HG03196 (cell line): ENCODE measurements around the gene ITPKB.
"Not testable (repeated sequence)": the region's sequence is repeated elsewhere in the genome, so short reads cannot be mapped to it uniquely, and the experiment has no call there.

Experiments used
- ATAC-seq: cut with Tn5 transposase; IDR thresholded peaks from one replicate; pipeline ENCODE4 v1.9.1; 2021; ENCODE audit not compliant: unreplicated experiment

The ITPKB gene

DNA sequence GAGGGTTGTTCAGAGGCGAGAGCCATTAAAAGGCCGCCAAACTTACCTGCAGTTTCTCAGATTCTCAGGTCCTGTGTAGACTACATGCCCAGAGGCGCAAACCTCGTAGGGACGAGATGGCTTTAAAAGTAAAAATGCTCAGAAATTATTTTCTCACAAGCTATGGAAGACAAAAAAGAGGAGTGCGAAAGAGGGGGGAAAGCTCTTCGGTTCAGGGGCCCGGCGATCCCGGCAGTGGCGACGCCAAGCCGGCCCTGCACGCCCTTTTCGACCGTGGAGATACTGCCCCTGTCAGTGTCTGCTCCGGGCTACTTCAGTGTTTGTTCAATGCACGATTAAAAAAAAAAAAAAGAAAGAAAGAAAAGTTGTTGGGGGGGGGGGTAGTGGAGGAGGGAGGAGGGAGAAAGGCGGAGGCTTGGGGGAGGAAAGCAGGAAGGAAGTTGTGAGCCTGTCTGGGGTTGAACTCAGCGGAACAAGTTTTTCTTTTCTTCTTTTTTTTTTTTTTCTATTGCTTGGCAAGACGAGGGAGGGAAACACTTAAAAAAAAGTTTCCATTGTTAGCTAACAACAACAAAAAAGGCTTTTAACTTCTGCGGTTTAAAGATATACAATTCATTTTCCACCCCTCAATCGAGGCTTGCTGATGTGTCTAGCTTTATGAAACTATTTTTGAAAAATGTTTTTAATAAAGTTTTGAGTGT lies at the start of gene ITPKB:
Gene ITPKB (minus strand): TSS at position 288 of the 701 bp plus-strand sequence. CDS start 1,824 bp downstream, outside the sequence.
- no peak for ATAC-seq

DNA sequence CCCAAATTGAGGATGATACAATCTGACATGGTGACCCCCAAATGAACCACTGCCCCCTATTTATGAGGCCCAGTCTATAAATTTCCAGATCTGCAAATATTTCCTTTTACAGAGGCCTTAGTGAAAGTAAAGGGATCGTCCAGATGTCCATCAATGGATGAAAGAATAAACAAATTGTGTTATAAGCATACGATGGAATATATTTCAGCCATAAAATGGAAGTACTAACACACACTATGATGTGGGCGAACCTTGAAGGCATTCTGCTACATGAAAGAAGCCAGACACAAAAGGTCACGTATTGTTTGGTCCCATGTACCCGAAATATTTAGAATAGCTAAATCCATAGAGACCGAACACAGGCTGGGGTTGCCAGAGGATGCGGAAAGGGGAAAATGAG lies 48.6 kb upstream of the ITPKB start:
- no peak for ATAC-seq

DNA sequence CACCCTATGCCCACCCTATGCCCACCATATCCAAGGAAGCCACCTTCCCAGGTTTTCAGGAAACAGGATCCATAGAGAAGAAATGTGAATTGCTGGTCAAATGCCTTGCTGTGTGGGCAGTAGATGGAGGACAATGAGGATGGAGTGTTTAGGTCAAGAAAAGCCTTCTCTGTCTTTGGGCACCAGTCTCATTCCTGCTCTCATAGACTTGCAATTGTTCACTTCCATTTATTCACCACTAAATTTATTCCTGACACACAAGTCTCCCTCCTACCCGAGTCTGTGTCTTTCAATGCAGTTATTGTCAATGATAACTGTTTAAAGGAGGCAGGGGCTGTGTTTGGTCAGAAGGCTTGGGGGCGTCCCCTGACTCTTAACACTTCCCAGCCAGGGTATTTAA lies 48.0 kb upstream of the ITPKB start:
- no peak for ATAC-seq

DNA sequence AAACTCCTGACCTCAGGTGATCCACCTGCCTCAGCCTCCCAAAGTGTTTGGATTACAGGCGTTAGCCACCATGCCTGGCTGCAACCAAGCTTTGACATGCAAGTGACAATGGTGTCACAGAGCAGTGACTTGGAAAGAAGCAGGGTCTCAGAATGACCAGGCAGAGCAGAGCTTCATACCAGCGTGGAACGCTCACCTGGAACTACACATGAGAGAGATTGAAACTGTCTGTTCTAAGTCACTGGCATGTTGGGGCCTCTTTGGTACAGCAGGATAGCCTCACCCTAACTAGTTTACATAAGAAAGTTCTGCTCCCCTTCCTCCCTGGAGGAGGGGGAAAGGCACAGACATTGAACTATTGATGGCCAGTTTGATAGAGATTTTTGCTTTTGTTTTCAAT lies 47.5 kb upstream of the ITPKB start:
- ATAC-seq, result peak; percentile 71

DNA sequence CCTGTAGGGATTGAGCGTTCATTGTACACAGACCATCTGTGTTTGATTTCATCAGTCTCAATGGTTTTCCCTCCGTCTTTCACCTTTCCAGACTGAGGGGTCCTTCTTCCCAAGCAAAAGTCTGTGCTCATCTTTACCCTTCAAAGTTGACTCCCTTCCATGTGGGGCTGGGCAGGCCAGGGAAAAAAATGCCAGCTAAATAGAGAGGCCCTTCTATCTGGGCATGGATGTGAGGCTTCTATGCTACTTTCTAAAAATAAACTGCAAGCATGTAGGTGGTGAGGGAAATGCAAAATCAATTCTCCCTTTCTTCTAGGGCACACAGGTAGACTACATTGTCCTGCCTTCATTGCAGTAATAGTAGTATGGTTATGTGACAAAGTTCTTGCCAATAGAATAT lies 46.7 kb upstream of the ITPKB start:
- no peak for ATAC-seq

DNA sequence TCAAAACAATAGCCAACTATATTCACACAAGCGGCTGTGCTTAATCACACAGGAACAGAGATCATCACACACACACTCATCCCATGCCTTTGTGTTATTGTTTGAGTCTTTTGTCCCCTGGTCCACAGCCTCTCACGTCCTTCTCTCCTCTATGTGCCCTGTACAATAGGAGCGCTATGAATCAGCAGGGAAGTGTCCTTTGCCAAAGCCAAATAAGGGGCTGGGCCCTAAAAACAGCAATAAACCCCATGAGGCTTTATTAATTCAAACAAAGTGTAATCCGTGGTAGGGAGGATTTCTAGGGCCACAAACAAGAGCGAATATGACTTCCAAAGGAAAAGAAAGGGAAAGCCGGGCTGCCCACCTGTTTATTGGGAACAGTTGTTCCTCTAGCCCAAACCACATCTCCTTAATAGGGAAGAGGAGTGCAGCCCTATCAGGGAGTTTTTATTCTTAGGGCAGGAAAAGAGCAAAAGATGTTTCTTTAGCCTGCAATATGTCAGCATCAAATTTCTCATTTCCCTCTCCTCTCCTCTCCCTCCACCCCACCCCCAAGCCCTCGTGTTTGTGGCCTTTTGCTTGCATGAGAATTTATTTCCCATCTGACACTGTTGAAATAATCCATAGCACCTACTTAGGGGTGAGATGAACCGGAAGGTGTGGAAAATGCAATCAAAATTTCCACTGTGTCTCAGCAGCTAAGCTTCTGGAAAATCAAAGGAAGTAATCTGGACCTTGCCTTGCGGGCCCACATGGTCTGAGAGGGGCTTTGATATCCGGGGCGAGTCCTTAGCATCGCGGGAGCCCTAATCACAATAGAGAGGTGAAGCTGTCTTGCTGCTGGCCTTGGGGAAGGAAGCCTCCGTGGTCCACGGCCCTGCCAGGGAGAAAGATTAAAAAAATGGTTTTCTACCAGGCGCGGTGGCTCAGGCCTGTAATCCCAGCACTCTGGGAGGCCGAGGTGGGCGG lies 45.3 kb upstream of the ITPKB start:
- no peak for ATAC-seq

DNA sequence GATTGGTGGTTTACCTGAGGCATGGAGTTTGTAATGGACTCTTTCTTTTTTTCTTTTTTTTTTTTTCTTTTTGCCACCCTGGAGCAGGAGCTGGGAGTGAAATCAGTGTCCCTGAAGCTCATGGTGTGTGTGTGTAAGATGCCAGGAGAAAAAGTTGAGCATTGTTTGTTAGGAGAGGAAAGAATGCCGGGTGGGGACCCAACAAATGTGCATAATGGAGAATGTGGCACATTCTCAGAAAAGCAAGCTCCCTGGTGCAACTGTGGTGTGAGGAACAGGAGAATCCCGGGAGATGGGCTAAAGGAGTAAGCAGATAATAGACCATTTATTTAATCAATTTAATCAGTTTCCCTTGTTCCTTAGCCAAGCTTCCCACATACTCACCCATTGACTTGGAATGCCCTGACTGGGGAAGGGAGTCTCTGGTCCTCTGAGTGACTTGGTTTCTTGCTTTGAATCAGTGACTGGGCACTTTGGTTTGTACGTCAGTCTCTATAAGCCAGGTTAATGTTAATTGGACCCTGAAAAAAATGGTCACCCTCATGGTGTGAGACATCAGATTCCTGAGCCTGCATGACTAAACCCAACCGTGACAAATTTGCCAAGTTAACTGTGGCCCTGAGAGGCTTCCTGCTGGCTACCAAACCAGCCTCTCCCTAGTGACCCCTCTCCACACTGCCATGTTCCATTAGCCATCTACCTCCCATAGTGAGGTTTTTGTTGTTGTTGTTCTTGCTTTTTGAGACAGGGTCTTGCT lies 43.9 kb upstream of the ITPKB start:
- ATAC-seq, result no peak

DNA sequence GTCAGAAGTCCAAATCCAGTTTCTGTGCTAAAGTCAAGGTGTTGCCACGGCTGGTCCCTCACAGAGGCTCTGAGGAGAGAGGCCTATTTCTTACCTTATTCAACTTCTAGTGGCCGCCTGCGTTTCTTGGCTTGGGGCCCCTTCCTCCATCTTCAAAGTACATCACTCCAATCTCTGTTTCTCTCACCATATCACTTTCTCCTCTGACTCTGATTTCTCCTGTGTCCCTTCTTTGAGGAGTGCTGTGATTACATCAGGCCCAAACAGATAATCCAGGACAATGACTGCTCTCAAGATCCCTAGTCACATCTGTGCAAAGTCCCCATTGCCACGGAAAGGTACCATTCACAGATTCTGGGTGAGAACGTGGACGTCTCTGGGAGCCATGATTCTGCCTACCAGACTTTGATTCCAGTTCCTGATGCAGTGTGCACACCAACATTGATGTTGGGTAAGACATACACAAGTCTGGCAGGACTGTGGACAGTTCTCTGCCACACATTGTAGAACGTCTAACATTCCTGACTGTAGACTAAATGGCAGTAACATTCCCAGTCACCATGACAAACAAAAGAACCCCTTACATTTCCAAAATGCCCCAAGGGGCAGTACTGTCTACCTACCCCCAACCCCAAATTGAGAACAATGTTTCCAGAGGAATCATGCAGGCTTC lies 43.0 kb upstream of the ITPKB start:
- ATAC-seq, result no peak

DNA sequence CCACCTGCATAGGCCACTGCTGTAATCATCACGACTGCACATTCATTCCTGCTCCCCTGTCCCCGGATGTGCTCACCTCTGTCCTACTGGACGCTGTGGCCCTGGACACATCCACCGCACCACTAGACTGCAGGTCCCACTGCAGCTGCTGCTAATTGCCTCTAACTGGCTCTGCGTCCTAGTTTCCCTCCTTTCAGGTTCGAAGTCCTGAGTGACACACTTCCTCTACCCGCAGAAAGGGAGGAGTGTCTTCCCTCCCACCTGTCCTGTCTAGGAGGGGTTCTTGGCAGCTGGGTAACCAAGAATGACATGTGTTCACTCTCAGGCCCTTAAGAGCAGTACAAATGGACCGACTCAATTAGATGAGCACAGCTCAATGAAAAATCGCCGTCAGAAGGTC lies 40.5 kb upstream of the ITPKB start:
- no peak for ATAC-seq

DNA sequence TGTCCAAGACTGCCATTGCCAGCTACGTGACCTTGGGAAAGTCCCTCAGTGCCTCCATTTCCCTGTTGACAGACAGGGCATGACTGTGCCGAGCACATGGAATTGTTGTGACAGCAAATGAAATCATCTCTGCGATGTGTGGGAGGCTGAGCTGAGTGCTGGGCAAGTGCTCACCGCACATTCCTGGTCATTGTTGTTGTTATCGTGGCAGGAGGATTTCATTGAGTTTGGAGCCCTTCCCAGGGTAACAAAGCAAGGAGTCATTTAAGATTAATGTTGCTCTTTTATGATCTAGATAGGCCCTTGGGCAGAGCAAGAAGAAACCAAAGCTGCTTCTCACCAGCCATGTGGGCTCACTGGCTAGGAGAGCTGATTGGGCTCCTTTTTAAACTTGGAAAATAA lies 39.6 kb upstream of the ITPKB start:
- ATAC-seq, result no peak

DNA sequence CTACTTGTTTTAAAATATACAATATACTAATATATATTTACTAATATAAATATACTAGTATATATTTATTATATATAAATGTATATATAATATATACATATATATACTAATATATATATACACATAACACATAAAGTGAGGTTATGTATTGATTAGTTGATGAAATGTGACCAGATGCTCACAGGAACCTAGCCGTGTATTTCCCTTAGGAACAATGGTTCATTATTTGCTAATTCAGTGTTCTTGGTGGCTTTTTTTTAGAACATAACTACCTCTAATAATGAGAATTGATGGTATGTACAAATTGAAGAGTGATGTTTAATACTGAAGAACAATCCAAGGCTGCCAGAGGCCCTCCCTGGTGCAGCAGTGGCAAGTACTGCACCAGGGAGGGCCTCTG lies 37.9 kb upstream of the ITPKB start:
- no peak for ATAC-seq

DNA sequence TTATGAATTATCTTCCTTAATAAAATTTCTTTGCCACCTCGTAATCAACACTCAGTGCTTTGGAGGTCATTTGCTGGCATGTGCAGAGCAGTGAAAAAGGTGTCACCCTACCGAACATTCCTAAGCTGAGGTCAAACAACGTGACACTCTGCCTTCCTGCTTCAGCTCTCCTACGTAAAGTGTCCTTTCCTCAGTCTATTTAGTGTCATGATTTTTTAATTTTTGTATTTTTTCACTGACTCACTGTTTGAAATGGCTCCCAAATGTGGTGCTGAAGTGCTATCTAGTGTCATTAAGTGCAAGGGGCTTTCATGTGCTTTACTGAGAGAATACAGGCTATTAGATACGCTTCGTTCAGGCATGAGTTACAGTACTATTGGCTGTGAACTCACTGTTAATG lies 37.0 kb upstream of the ITPKB start:
- ATAC-seq, result no peak

DNA sequence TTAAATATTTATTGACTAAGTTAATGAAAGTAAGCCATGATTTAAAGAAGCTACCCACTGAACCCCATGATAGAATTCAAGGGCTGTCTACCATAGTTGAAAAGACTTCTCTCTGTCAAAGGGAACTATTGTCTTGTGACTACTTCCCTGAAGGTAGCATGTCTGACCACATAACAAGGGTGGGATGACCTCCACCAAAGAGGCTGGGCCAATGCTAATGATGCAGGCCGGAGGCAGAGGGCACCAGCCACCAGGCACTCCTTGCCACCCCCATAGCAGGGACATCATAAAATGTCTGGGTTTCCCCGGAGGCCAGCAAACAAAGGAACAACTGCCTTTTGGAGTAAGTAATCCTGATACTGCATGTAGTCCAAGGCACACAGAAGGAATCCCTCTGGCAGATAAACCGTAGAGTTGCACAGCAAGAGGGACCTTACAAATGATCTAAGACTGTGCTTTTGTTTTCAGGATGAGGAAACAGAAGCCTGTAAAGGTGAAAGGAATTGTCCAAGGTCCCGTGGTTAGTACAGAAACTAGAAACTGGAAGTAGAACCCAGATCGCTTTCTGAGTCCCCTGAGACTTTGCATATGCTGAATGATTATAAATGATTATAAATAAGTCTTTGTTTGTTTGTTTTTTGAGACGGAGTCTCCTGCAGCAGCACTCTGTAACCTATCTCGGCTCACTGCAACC lies 33.5 kb upstream of the ITPKB start:
- ATAC-seq, result peak; percentile 76

DNA sequence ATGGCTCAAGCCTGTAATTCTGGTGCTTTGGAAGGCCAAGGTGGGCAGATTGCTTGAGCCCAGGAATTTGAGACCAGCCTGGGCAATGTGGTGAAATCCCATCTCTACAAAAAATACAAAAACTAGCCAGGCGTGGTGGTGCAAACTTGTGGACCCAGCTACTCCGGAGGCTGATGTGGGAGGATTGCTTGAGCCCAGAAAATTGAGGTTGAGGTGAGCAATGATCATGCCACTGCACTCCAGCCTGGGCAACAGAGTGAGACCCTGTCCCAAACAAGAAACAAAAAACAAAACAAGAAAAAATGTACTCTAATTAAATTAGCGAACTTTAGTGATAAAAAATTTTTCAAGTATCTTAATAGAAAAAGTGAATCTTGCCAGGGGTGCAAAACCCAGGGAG lies 28.1 kb upstream of the ITPKB start:
- ATAC-seq, result not testable (repeated sequence)

DNA sequence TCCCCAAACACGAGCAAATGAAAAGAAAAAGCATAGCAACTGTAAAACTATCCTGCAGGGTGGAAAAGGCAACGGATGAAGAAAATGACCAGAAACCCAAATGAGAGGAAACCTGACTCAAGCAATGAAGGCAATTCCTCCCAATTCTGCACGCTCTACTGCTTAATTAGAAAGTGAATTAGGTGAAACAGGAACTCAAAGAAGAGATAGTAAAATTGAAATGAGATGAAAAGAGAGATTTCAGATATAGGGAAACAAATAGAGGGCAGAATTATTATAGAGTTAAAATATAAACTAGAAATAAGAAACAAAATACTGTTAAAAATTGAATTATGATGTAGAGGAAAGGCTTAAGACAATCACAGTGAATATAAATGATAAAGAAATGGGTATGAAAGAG lies 27.5 kb upstream of the ITPKB start:
- ATAC-seq, result no peak

DNA sequence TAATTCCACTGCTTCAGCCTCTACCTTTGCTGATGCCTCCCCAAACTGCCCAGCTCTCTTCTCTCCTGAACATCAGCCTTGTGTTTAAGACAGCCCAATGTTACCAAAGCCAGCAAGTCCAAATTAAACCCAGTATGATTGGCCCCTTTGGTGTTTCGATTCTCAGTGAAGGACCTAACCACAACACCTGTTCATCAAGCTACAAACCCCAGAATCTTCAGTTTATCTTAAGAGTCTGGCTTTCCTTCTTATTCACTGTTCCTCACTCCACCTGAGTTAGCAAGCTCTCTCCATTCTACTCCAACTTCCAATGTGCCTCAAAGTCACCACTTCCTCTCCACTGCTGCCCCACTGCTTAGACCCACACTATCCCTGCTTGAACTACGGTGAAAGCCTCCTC lies 25.5 kb upstream of the ITPKB start:
- ATAC-seq, result peak; percentile 71

DNA sequence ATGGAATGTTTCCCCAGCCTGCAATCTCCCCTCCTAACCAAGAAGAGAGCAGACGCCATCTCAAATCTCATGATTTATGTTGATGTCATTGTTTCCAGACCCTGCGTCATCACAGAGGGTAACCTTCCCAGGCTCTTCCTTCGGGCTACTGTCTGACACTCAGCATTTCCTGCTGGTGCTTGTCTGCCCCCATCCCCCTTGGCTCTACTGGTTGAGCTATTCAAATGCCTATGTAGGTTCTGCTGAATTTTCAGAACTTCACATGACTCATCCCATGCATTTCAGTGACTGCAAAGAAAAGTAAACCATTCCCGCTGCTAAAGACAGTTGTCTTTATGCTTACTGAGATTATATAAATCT lies 24.8 kb upstream of the ITPKB start:
- no peak for ATAC-seq

DNA sequence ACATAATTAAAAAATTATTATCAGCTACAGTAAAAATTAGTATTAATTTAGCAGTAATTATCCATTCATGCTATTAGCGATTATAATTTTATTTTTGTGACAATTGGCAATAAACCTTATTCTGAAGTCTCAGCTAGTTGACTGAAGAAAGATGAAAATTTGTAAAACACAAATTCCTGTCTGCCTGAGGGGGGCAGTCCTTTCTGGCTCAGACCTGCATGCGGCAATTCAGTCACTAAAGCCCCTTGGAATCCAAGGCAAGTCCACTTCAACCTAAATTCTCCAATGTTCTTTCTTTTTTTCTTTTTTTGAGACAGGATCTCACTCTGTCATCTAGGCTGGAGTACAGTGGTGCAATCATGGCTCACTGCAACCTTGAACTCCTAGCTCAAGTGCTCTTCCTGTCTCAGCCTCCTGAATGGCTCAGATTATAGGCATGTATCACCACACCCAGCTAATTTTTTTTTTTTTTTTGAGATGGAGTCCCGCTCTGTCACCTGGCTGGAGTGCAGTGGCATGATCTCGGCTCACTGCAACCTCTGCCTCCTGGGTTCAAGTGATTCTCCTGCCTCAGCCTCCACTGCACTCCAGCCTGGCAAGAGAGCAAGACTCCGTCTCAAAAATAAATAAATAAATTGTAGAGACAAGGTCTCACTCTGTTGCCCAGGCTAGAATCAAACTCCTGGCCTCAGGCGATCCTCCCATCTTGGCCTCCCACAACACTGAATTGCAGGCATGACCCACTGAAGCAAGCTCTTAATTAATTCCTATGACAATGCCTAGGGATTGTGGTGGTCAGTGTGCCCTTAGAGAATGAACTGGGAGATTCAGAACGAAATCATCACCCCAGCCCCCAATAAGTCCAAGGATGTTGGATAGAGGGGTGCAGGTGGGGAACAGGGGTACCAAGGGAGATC lies 24.2 kb upstream of the ITPKB start:
- no peak for ATAC-seq

DNA sequence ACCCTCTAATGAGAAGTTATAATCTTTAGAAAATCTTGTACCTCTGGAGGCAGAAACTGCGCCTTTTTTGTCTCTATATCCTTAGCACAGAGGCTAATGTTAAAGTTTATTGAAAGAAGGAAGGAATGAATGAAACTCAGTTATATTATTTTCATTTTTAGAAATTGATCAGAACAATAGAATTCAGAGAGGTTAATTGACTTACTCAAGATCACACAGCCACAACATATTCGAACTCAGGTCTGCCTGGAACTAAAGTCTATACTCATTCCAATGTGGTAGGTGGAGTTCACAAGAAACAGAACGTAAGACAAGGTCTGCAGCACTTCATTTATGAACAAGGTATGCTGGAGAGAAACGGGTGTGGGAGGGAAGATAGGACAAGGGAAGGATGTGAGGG lies 23.0 kb upstream of the ITPKB start:
- no peak for ATAC-seq
